Ovary (tissue), 9 donors: ENCODE data around the gene UBC. TPM values are rescaled to one million over a fixed set of nuclear protein-coding genes. Genes with fewer than 3 reads are reported as not detected.
"Not testable (repeated sequence)": the region's sequence is repeated elsewhere in the genome, so short reads cannot be mapped to it uniquely, and the experiment has no call there.

ENCODE experiments used
- DNase-seq, 5 donors: peaks; one replicate each; pipeline ENCODE4 v3.0.0-alpha.2; 2019 to 2020
- H3K27ac ChIP-seq, 2 donors: fragments of 200-600 bp; one replicate each; pipeline versions ENCODE4 v1.5.1 to v1.8.0; 2019 to 2022
- H3K27me3 ChIP-seq: fragments of 200-600 bp; one replicate; pipeline ENCODE4 v1.8.0; 2022
- H3K36me3 ChIP-seq: fragments of 200-600 bp; sonication (generic); one replicate; pipeline ENCODE4 v1.5.1; 2019
- H3K4me1 ChIP-seq: one replicate; pipeline ENCODE4 v1.8.1; 2013; ENCODE audit warnings: mild to moderate bottlenecking, moderate library complexity; ENCODE audit not compliant: insufficient read depth
- H3K4me3 ChIP-seq: fragments of 200-600 bp; sonication (generic); one replicate; pipeline ENCODE4 v1.5.1; 2017
- H3K9me3 ChIP-seq, 2 donors: fragments of 200-600 bp in 1 of 2; sonication (generic) in 1 of 2; one replicate each; pipeline versions ENCODE4 v1.5.1 to v1.8.1; 2013 to 2019; ENCODE audit warnings: mild to moderate bottlenecking in 1 of 2, moderate library complexity in 1 of 2
- EP300 ChIP-seq: sonication (generic); formaldehyde crosslinking; IDR thresholded peaks from one replicate; pipeline ENCODE4 v1.6.1; 2017; ENCODE audit warnings: antibody characterized with exemption
- POLR2A ChIP-seq: fragments of 450-650 bp; IDR thresholded peaks from one replicate; pipeline ENCODE4 v1.6.1; 2017; ENCODE audit warnings: antibody characterized with exemption, mild to moderate bottlenecking, moderate library complexity
- WGBS, 3 donors: extraction: QIAGEN DNeasy Blood & Tissue Kit in 1 of 3; methylation state at CpG; one replicate each; pipeline versions ENCODE4 v1.1.5 to v1.1.7; 2013 to 2017; 5-methylcytosine and 5-hydroxymethylcytosine counted together
- intact Hi-C, 4 donors: fragments of 100-400 bp; cut with DNase I; formaldehyde crosslinking; loops; one replicate each; pipeline versions ENCODE4 v1.11.0 to v1.15.1; 2022 to 2023
- polyA plus RNA-seq, 2 donors: library from polyadenylated mRNA; stranded (reverse); fragments of 200-250 nt in 1 of 2; fragments of 350-450 nt in 1 of 2; fragmentation: Illumina TruSeq in 1 of 2; extraction: RNeasy Lipid Tissue Mini Kit (QIAGEN cat#74804) in 1 of 2; gene quantifications; one replicate each; pipeline ENCODE4 v1.2.3, GENCODE V29; 2013 to 2014
- total RNA-seq, 7 donors: library from RNA; depleted of rRNA in 2 of 7; stranded (reverse); fragments of >200 nt in 2 of 7; fragmentation: NEBNext Ultra II Directional in 3 of 7; extraction: Animal tissue kit (Norgen Biotek cat#: 25700) in 3 of 7; gene quantifications; one replicate each; pipeline versions ENCODE4 v1.1.0 to v1.2.4, GENCODE V29; 2016 to 2023
- TF ChIP-seq, protein P1 (sequence below), 3 donors: fragments of 450-650 bp in 2 of 3; fragments of 200-600 bp in 1 of 3; IDR thresholded peaks; one replicate each; pipeline versions ENCODE4 v1.5.1 to v1.8.0; 2016 to 2022; ENCODE audit warnings: antibody characterized with exemption in 3 of 3, mild to moderate bottlenecking in 1 of 3
- donor health status: DM: no; HTN: no; CAD: no; lungs with moderate emphysema.
- donor health status: DM: no; HTN: no; CAD: no.
- donor health status: Bipolar disorder and iron deficiency.
- donor health status: DM: yes; HTN: yes; CAD: no.
- donor health status: DM: no; HTN: no; CAD: no.
- donor health status: DM: yes; HTN: yes; CAD: no.

UBC gene
- total and polyA plus RNA-seq, 9 donors: 775 to 1,330 (median 837) TPM

DNA sequence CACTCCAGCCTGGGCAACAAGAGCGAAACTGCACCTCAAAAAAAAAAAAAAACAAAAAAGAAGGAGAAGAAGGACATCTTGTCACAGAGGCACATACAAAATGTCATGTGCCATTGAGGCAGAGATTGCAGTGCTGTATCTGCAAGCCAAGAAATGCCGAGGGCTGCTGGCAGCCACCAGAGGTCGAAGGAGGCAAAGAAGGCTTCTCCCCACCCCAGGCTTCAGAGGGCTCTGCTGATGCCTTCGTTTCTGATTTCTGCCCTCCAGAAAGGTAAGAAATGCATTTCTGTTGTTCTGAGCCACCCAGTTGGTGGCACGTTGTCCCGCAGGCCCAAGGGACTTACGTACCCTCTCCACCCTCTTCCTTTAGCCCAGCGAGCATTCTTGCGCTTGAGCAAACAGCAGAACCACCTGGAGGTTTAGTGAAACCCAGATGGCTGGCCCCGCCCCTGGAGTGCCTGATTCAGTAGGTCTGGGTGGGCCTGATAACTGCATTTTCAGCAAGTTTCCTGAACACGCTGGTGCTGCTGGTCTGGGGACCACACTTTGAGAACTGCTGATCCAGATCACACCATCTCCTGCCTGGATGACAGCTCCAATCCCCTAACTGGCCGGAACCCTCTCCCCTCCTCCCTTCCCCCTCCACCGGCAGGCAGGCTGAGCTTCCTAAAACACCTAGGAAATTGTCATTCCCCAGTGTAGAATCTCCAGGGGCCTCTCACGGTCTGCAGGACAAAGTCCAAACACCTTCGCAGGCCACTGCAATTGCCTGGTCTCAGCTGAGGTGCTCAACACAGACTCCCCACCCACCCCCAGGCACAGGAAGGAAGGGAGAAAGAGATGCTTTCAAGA lies 29.6 kb downstream of the UBC start:
- intact Hi-C loops: no loop called here
- 68 to 74% (median 70%) methylated on average over 15 of the region's 15 CpGs for WGBS, 3 donors
- H3K27ac ChIP-seq: peak overlapping the region in 1 of 2 donors; percentile 37
- no peaks in the 10 kb centered on the region for H3K27me3 ChIP-seq
- H3K4me3 ChIP-seq: no peak overlapping the region
- no peak for DNase-seq
- H3K4me1 ChIP-seq: peaks cover 7% of the 10 kb centered on the region
- TF ChIP-seq POLR2A (no peak), EP300 (no peak)
- TF ChIP-seq, protein P1, sequence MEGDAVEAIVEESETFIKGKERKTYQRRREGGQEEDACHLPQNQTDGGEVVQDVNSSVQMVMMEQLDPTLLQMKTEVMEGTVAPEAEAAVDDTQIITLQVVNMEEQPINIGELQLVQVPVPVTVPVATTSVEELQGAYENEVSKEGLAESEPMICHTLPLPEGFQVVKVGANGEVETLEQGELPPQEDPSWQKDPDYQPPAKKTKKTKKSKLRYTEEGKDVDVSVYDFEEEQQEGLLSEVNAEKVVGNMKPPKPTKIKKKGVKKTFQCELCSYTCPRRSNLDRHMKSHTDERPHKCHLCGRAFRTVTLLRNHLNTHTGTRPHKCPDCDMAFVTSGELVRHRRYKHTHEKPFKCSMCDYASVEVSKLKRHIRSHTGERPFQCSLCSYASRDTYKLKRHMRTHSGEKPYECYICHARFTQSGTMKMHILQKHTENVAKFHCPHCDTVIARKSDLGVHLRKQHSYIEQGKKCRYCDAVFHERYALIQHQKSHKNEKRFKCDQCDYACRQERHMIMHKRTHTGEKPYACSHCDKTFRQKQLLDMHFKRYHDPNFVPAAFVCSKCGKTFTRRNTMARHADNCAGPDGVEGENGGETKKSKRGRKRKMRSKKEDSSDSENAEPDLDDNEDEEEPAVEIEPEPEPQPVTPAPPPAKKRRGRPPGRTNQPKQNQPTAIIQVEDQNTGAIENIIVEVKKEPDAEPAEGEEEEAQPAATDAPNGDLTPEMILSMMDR (IDR thresholded peaks at IDR 0.05): no peak
- H3K9me3 ChIP-seq: no peaks in the 10 kb centered on the region
- H3K36me3 ChIP-seq: no peaks in the 10 kb centered on the region

DNA sequence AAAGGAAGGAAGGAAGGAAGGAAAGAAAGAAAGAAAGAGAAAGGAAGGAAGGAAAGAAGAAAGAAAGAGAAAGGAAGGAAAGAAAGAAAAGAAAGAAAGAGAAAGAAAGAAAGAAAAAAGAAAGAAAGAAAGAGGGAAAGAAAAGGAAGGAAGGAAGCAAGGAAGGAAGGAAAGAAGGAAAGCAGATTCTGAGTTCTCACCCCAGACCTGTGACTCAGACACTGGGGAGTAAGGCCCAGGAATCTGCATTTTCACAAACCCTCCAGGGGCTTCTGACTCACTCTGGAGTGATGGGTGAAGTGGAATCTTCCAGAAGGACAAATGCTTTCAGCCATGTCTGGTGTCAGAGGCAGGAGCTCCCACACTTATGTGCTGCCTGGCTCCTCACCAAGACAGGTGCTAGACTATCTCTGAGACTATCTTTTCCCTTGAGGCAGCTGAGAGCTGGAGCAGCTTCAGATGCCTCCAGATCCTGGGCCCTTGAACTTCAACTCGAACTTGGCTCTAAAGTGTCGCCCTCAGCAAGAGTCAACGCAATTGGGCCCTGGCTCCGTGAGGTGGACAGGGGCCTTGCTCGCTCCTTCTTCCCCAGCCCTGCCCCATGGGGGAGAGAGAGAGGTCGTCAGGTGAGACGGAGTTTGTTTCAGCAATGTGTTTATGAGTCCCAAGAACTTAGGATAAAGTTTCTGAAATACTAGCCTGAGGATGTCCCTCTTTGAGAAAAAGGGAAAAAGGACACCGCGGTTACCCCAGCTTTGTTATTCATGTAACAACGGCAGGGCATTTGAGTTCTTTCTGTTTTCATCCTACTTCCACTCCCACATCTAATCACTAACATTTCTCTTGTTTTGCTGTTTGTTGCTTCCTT lies 31.0 kb downstream of the UBC start:
- Histone ChIP-seq H3K27ac (peak overlapping the region in 1 of 2 donors; percentile 18), H3K36me3 (no peaks in the 10 kb centered on the region), H3K4me3 (no peak overlapping the region), H3K9me3 (no peaks in the 10 kb centered on the region), H3K27me3 (no peaks in the 10 kb centered on the region), H3K4me1 (peaks cover 7% of the 10 kb centered on the region)
- DNase-seq: no peak
- TF ChIP-seq POLR2A (no peak), EP300 (no peak)
- TF ChIP-seq, protein P1 (IDR thresholded peaks at IDR 0.05): no peak
- intact Hi-C loops: no loop called here
- 76 to 83% (median 78%) methylated on average over 10 of the region's 10 CpGs for WGBS, 3 donors

DNA sequence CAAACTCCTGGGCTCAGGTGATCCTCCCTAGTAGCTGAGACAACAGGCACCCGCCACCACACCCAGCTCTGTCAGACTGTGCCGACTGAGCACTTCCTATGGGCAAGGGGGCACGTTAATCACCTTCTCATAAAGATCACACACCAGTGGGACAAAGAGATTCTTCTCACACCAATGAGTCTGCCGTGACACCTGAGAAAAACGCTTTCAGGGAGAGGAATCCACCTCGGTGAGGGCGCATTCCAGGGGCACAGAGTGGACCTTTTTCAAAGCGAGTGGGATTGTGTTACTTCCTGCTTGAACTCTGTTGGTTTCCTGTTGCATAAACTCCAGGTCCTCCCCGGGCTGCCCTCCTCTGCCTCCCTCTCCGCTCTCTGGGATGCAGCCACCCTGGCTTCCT lies 33.3 kb downstream of the UBC start:
- Histone ChIP-seq H3K4me1 (no peaks in the 10 kb centered on the region), H3K36me3 (no peaks in the 10 kb centered on the region), H3K27ac (no peak overlapping the region), H3K27me3 (no peaks in the 10 kb centered on the region), H3K4me3 (no peak overlapping the region), H3K9me3 (no peaks in the 10 kb centered on the region)
- TF ChIP-seq EP300 (no peak), POLR2A (no peak)
- TF ChIP-seq, protein P1 (IDR thresholded peaks at IDR 0.05): no peak
- WGBS, 3 donors: 76 to 80% (median 76%) methylated on average over 10 of the region's 10 CpGs
- no peak for DNase-seq
- intact Hi-C loops: no loop called here

DNA sequence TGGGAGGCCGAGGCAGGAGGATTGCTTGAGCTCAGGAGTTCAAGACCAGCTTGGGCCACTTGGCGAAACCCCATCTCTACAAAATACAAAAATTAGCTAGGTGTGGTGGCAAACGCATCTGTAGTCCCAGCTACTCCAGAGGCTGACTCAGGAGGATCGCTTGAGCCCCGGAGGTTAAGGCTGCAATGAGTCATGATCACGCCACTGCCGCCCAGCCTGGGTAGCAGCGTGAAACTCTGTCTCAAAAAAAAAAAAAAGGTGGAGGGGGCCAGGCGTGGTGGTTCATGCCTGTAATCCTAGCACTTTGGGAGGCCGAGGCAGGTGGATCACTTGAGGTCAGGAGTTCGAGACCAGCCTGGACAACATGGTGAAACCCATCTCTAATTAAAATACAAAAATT lies 34.1 kb downstream of the UBC start:
- DNase-seq, H3K27ac ChIP-seq, H3K36me3 ChIP-seq, H3K9me3 ChIP-seq, intact Hi-C loops, H3K4me3 ChIP-seq, H3K4me1 ChIP-seq, H3K27me3 ChIP-seq: not testable (repeated sequence)
- 92 to 94% (median 93%) methylated on average over 11 of the region's 11 CpGs for WGBS, 3 donors
